ENCODE measurements around the gene OR2H1.

Gene OR2H1

GRCh38 chr6:29509239-29509638, 52.3 kb downstream of the OR2H1 start:
- in situ Hi-C loops (cut with MboI; ENCODE audit: low sequenced_read_pairs) = no loop called here

- in situ Hi-C loops (cut with MboI; ENCODE audit: low sequenced_read_pairs) = no loop called here
Measured at GRCh38 chr6:29509711-29510110, 52.8 kb downstream of the OR2H1 start.

- in situ Hi-C loops (cut with MboI; ENCODE audit: low sequenced_read_pairs) = no loop called here
Measured at GRCh38 chr6:29510202-29510601, 53.2 kb downstream of the OR2H1 start.

- in situ Hi-C loops (cut with MboI; ENCODE audit: low sequenced_read_pairs) = no loop called here
Measured at GRCh38 chr6:29510746-29511300, 53.9 kb downstream of the OR2H1 start.

All from hTERT RPE-1 (cell line).